Measurements from ENCODE around the gene TMEM214. TPM values are rescaled to one million over a fixed set of nuclear protein-coding genes. Genes with fewer than 3 reads are reported as not detected.

The TMEM214 gene
- total and polyA plus RNA-seq, 2 of the 8 experiments (the other 6 are each of a cell fraction or from before 2014, with no cell fraction given): 49.7 to 71.0 TPM

- no peak overlapping the region for H4K8ac ChIP-seq (ENCODE audit: extremely low read depth, insufficient read depth, low read length)
- H2BK15ac ChIP-seq (ENCODE audit: low read length): no peak overlapping the region
- TF ChIP-seq POLR2AphosphoS5 (IDR thresholded peaks at IDR 0.05; ENCODE audit: low read depth, low read length): no peak
- no peak for TF ChIP-seq NRF1 (IDR thresholded peaks at IDR 0.05; ENCODE audit: low read depth, low read length)
- no peak for TF ChIP-seq FOSL1 (IDR thresholded peaks at IDR 0.05; ENCODE audit: insufficient read depth, low read depth, low read length)
- no peak for TF ChIP-seq CBX8 (IDR thresholded peaks at IDR 0.05; ENCODE audit: borderline replicate concordance, low read depth, low read length)
- no peak for TF ChIP-seq ATF2 (IDR thresholded peaks at IDR 0.05; ENCODE audit: low read length)
- no peak for TF ChIP-seq SIRT6 (IDR thresholded peaks at IDR 0.05; ENCODE audit: low read length)
- TF ChIP-seq EP300 (IDR thresholded peaks at IDR 0.05; ENCODE audit: borderline replicate concordance in 1 of 2, low read depth in 2 of 2, low read length in 2 of 2): no peak
- no peak for TF ChIP-seq EZH2 (IDR thresholded peaks at IDR 0.05; ENCODE audit: low read depth, low read length, severe bottlenecking)
- no peak for TF ChIP-seq SUZ12 (IDR thresholded peaks at IDR 0.05; ENCODE audit: low read length)
- TF ChIP-seq CHD2 (IDR thresholded peaks at IDR 0.05; ENCODE audit: low read length): no peak
- no peaks in the 10 kb centered on the region for H3K79me2 ChIP-seq (ENCODE audit: control insufficient read depth in 1 of 2, insufficient read depth in 2 of 2, low read length in 2 of 2)
- H2BK5ac ChIP-seq (ENCODE audit: low read depth, low read length): no peak overlapping the region
- no peak overlapping the region for H3K14ac ChIP-seq (ENCODE audit: insufficient read length)
- no peak overlapping the region for H2AK5ac ChIP-seq (ENCODE audit: low read depth, low read length)
- no peak overlapping the region for H3K18ac ChIP-seq (ENCODE audit: extremely low read depth, low read length)
- H3K4me3 ChIP-seq (ENCODE audit: extremely low read depth in 1 of 4, insufficient read depth in 2 of 4, low read depth in 3 of 4, low read length in 4 of 4): no peak overlapping the region
- H4K91ac ChIP-seq (replicated peaks; ENCODE audit: insufficient read length, low read length): no peak overlapping the region
- H3K4me1 ChIP-seq (replicated peaks in 1 of 4; ENCODE audit: control insufficient read depth in 3 of 4, insufficient read depth in 4 of 4, low read length in 3 of 4): peaks cover 3 to 9% (median 6%) of the 10 kb centered on the region in 4 experiments; a peak in 6 of 7 replicates
- FAIRE-seq: no peak
- no peak overlapping the region for H3K23ac ChIP-seq (ENCODE audit: insufficient read length)
- no peak overlapping the region for H3K27ac ChIP-seq (ENCODE audit: low read depth, low read length)
- H3K4ac ChIP-seq (replicated peaks; ENCODE audit: insufficient read length, low read depth, low read length): no peak overlapping the region
- H3K9ac ChIP-seq (replicated peaks in 1 of 4; ENCODE audit: extremely low read depth in 1 of 4, low read depth in 3 of 4, low read length in 3 of 4): no peak overlapping the region
- POLR2A ChIA-PET (ENCODE audit: partially characterized antibody): interaction anchor here (1.9 kb wide), 1 partner anchor 32 kb away, joined by 4 read pairs; the partner anchor contains the start of gene AGBL5
- no peak overlapping the region for H2BK12ac ChIP-seq (ENCODE audit: low read depth, low read length)
- H3K56ac ChIP-seq (replicated peaks; ENCODE audit: insufficient read length, low read depth, low read length): no peak overlapping the region
- no peak overlapping the region for H3K4me2 ChIP-seq (ENCODE audit: insufficient read depth in 1 of 2, low read depth in 2 of 2, low read length in 2 of 2)
- WGBS, 2 experiments (ENCODE audit: extremely low coverage in 1 of 2, insufficient coverage in 1 of 2, insufficient read length in 1 of 2, insufficient replicate concordance in 2 of 2, low coverage in 1 of 2, low lambda C conversion rate in 2 of 2, missing lambda C conversion rate in 1 of 2): 93% methylated on average over 9 of the region's 9 CpGs; no CpG with 5 or more reads in 1 of the 2 experiments
- no peaks in the 10 kb centered on the region; a peak in 2 of 7 replicates for H3K27me3 ChIP-seq (replicated peaks in 1 of 4; ENCODE audit: control insufficient read depth in 3 of 4, extremely low read depth in 1 of 4, insufficient read depth in 3 of 4, low read length in 3 of 4)
- CTCF ChIA-PET (ENCODE audit: partially characterized antibody): interaction anchor here (0.7 to 12.3 kb wide), 4 partner anchors 21 to 172 kb away, joined by 3 to 416 read pairs (median 78); partner anchors contain the start of genes DPYSL5 and MAPRE3
- no peak overlapping the region for H2AFZ ChIP-seq (ENCODE audit: low read length)
- peaks cover 0 to 7% of the 10 kb centered on the region in 2 experiments for H4K20me1 ChIP-seq (replicated peaks in 1 of 2; ENCODE audit: control insufficient read depth in 1 of 2, insufficient read depth in 2 of 2, low read length in 2 of 2)
- H4K5ac ChIP-seq (ENCODE audit: insufficient read length, low read depth, low read length): no peak overlapping the region
- no peak for DNase-seq (ENCODE audit: low read depth in 1 of 2, low spot score in 2 of 2)
- H3K23me2 ChIP-seq (ENCODE audit: low read depth, low read length): no peaks in the 10 kb centered on the region
- H2BK120ac ChIP-seq (replicated peaks; ENCODE audit: low read depth, low read length): no peak overlapping the region
- no peaks in the 10 kb centered on the region for H3K36me3 ChIP-seq (ENCODE audit: control insufficient read depth in 2 of 4, insufficient read depth in 4 of 4, low read length in 3 of 4)
- no peaks in the 10 kb centered on the region for H3K79me1 ChIP-seq (ENCODE audit: low read depth, low read length)
- no peaks in the 10 kb centered on the region for H3K9me3 ChIP-seq (ENCODE audit: insufficient read depth in 2 of 2, low read depth in 1 of 2, low read length in 1 of 2)
- no peak overlapping the region for H2BK20ac ChIP-seq (ENCODE audit: low read length)
These were observed 13.3 kb upstream of the TMEM214 start for GRCh38 chr2:27019459-27019858.

Data from H1 (cell line).